Keratinocyte (primary cell): ENCODE measurements around the gene GPC4. TPM values are rescaled to one million over a fixed set of nuclear protein-coding genes. Genes with fewer than 3 reads are reported as not detected.

Experiments used
- DNase-seq: peaks from one replicate; pipeline ENCODE4 v3.0.0-alpha.2; 2011; ENCODE audit warnings: low read depth, missing footprints, low spot score
- FAIRE-seq: peaks from 2 replicates; lab custom pipeline; 2011; peaks lifted over from hg19 to GRCh38; lab: Jason Lieb, UNC
- H2AFZ ChIP-seq: 2 replicates; pipeline ENCODE4 v1.6.0; 2012; ENCODE audit warnings: low read length, control low read depth, inconsistent platforms; ENCODE audit not compliant: control insufficient read depth
- H3K27ac ChIP-seq: 2 replicates; pipeline ENCODE4 v1.5.1; 2011; ENCODE audit warnings: low read length; ENCODE audit not compliant: control insufficient read depth, insufficient read depth
- H3K27me3 ChIP-seq: 3 replicates; pipeline ENCODE4 v1.6.0; 2011; ENCODE audit warnings: low read length; ENCODE audit not compliant: control insufficient read depth, insufficient read depth; ENCODE audit errors: extremely low read depth
- H3K36me3 ChIP-seq, 2 experiments: 2 replicates in 1 of 2; 3 replicates in 1 of 2; pipeline ENCODE4 v1.5.1; 2011; ENCODE audit warnings: low read length in 2 of 2, mild to moderate bottlenecking in 1 of 2; ENCODE audit not compliant: control insufficient read depth in 2 of 2, insufficient read depth in 2 of 2; ENCODE audit errors: extremely low read depth in 1 of 2
- H3K4me1 ChIP-seq: 3 replicates; pipeline ENCODE4 v1.5.1; 2011; ENCODE audit warnings: low read length; ENCODE audit not compliant: control insufficient read depth, insufficient read depth; ENCODE audit errors: extremely low read depth
- H3K4me2 ChIP-seq: 3 replicates; pipeline ENCODE4 v1.6.0; 2011; ENCODE audit warnings: low read depth, low read length; ENCODE audit not compliant: control insufficient read depth, insufficient read depth; ENCODE audit errors: extremely low read depth
- H3K4me3 ChIP-seq, 3 experiments: fragments of 200-600 bp in 1 of 3; sonication (generic) in 1 of 3; 2 replicates in 2 of 3; 3 replicates in 1 of 3; pipeline ENCODE4 v1.5.1; 2011 to 2016; ENCODE audit warnings: low read length in 3 of 3, mild to moderate bottlenecking in 3 of 3, control low read depth in 2 of 3, inconsistent platforms in 1 of 3, low read depth in 1 of 3, mixed read lengths in 1 of 3, mixed run types in 1 of 3, moderate library complexity in 1 of 3; ENCODE audit not compliant: control insufficient read depth in 2 of 3, insufficient read depth in 2 of 3; ENCODE audit errors: extremely low read depth in 1 of 3
- H3K79me2 ChIP-seq: 2 replicates; pipeline ENCODE4 v1.6.0; 2012; ENCODE audit warnings: low read length; ENCODE audit not compliant: control insufficient read depth, insufficient read depth
- H3K9ac ChIP-seq: 3 replicates; pipeline ENCODE4 v1.6.0; 2011; ENCODE audit warnings: low read length; ENCODE audit not compliant: control insufficient read depth, insufficient read depth; ENCODE audit errors: extremely low read depth
- H3K9me1 ChIP-seq: 3 replicates; pipeline ENCODE4 v1.6.0; 2011; ENCODE audit warnings: low read length; ENCODE audit not compliant: control insufficient read depth, insufficient read depth; ENCODE audit errors: extremely low read depth
- H3K9me3 ChIP-seq: 2 replicates; pipeline ENCODE4 v1.5.1; 2012; ENCODE audit warnings: low read depth, low read length; ENCODE audit not compliant: control insufficient read depth
- H4K20me1 ChIP-seq: 3 replicates; pipeline ENCODE4 v1.6.0; 2011; ENCODE audit warnings: low read length; ENCODE audit not compliant: control insufficient read depth, insufficient read depth; ENCODE audit errors: extremely low read depth
- EZH2 ChIP-seq: IDR thresholded peaks from one replicate; pipeline ENCODE4 v1.6.1; 2012; ENCODE audit warnings: inconsistent platforms, mild to moderate bottlenecking, low read length, moderate library complexity
- dilution Hi-C: fragments of 300-500 bp; cut with MboI; formaldehyde crosslinking; loops from one replicate; pipeline ENCODE4 v1.7.0; 2020; ENCODE audit warnings: low sequenced_read_pairs; ENCODE audit not compliant: extremely low pct_ligation_motif_present
- polyA plus RNA-seq, 5 experiments: library from polyadenylated mRNA; depleted of rRNA in 3 of 5; stranded (reverse) in 3 of 5; stranded (forward) in 1 of 5; unstranded in 1 of 5; fragments of >200 nt; gene quantifications; 1 replicate in 1 of 5; 2 replicates in 3 of 5; 3 replicates in 1 of 5; pipeline versions ENCODE4 v1.2.1 to v1.2.3, GENCODE V29; 2011 to 2012; ENCODE audit warnings: missing spikeins in 2 of 5, low read depth in 1 of 5, low replicate concordance in 1 of 5
- TF ChIP-seq, protein P1 (sequence below), 3 experiments: IDR thresholded peaks in 1 of 3; conservative IDR thresholded peaks in 1 of 3; optimal IDR thresholded peaks in 1 of 3; 2 replicates in 2 of 3; 3 replicates in 1 of 3; pipeline versions ENCODE3 to v1.5.1; 2011; ENCODE audit warnings: low read length in 3 of 3, mild to moderate bottlenecking in 3 of 3, moderate library complexity in 2 of 3, control low read depth in 1 of 3, inconsistent platforms in 1 of 3; ENCODE audit not compliant: insufficient read depth in 2 of 3; ENCODE audit errors: extremely low read depth in 1 of 3

GPC4 gene
- polyA plus RNA-seq, 1 donor (not counting 4 experiments of a cell fraction or from before 2014, with no cell fraction given), result 0.76 TPM

DNA sequence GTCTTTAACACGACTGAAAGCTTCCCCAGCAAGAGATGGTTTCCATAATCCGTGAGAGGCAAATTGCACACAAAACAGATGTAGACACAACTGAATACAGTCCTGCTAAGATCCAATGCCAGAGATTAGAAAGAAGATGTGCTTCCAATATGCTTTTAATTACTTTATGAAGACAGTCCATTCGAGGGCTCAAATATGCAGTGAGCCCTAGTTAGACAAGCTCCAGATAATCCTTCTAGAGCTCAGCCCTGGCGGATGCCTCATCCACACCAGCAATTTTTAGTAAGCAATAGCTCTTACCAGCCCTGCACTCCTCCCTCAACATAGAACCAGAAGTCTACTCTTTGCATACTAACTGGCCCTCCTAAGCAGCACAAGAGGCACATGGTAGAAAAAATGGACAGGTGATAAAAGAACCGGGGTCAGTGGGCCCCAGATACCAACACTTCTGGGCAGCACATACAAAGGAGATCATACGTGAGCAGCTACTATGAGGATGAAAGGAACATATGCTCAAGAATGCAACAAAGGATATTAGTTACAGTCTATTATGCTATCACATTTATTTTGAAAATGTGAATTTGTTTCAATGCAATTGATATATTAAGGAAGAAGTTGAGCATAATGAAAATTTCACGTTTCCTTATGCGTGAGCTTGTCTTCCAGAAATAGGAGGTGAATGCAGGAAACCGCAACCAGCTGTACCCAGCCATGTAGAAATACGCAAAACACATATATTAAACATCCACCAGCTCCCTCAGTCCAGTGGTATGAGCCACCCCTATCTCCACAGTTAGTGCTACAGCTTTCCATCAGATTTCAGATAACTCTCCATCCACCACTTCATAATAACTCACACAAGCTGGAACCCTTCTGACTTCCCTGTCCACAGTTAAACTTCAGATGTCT, 34.3 kb downstream of the GPC4 start:
- FAIRE-seq, result no peak
- no peak overlapping the region for H3K9ac ChIP-seq
- no peaks in the 10 kb centered on the region for H3K4me1 ChIP-seq
- dilution Hi-C loops, result no loop called here
- DNase-seq, result no peak
- no peaks in the 10 kb centered on the region for H4K20me1 ChIP-seq
- no peaks in the 10 kb centered on the region for H3K36me3 ChIP-seq
- H3K27ac ChIP-seq, result no peak overlapping the region
- H3K79me2 ChIP-seq, result no peaks in the 10 kb centered on the region
- H2AFZ ChIP-seq, result no peak overlapping the region
- H3K9me1 ChIP-seq, result no peaks in the 10 kb centered on the region
- no peak for TF ChIP-seq EZH2
- TF ChIP-seq, protein P1, sequence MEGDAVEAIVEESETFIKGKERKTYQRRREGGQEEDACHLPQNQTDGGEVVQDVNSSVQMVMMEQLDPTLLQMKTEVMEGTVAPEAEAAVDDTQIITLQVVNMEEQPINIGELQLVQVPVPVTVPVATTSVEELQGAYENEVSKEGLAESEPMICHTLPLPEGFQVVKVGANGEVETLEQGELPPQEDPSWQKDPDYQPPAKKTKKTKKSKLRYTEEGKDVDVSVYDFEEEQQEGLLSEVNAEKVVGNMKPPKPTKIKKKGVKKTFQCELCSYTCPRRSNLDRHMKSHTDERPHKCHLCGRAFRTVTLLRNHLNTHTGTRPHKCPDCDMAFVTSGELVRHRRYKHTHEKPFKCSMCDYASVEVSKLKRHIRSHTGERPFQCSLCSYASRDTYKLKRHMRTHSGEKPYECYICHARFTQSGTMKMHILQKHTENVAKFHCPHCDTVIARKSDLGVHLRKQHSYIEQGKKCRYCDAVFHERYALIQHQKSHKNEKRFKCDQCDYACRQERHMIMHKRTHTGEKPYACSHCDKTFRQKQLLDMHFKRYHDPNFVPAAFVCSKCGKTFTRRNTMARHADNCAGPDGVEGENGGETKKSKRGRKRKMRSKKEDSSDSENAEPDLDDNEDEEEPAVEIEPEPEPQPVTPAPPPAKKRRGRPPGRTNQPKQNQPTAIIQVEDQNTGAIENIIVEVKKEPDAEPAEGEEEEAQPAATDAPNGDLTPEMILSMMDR (optimal IDR thresholded peaks at IDR 0.05 in 1 of 3, IDR thresholded peaks at IDR 0.05 in 1 of 3, conservative IDR thresholded peaks at IDR 0.05 in 1 of 3; ENCODE audit: extremely low read depth in 1 of 3, insufficient read depth in 2 of 3, low read length in 3 of 3), result no peak
- no peak overlapping the region for H3K4me2 ChIP-seq
- no peaks in the 10 kb centered on the region for H3K27me3 ChIP-seq
- no peak overlapping the region for H3K4me3 ChIP-seq
- no peaks in the 10 kb centered on the region for H3K9me3 ChIP-seq

DNA sequence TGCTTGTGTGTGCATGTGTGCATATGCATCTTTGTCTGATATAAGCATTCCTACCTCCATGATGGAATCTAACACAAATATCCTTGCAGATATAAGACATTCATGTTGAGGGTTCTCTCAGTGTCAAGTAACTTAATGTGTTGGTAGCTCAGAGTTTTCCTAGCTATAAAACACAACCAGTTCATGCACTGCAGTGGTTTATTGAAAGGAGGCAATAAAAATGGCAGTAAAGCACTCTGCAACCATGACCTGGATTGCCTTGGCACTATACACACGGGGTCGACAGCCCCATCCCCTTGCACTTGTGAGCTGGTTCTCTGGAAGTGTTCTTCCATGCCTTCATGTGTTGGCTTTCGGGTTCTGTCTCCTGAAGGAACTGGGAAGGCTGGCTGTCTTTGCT, 38.9 kb downstream of the GPC4 start:
- FAIRE-seq (no peak), DNase-seq (no peak)
- dilution Hi-C loops, result no loop called here
- Histone ChIP-seq H3K36me3 (no peaks in the 10 kb centered on the region), H3K79me2 (no peaks in the 10 kb centered on the region), H3K4me1 (no peaks in the 10 kb centered on the region), H3K4me2 (no peak overlapping the region), H3K9me1 (no peaks in the 10 kb centered on the region), H3K27ac (no peak overlapping the region), H3K9ac (no peak overlapping the region), H3K9me3 (no peaks in the 10 kb centered on the region), H4K20me1 (no peaks in the 10 kb centered on the region), H2AFZ (no peak overlapping the region), H3K4me3 (no peak overlapping the region), H3K27me3 (no peaks in the 10 kb centered on the region)
- TF ChIP-seq, protein P1 (optimal IDR thresholded peaks at IDR 0.05 in 1 of 3, IDR thresholded peaks at IDR 0.05 in 1 of 3, conservative IDR thresholded peaks at IDR 0.05 in 1 of 3; ENCODE audit: extremely low read depth in 1 of 3, insufficient read depth in 2 of 3, low read length in 3 of 3), result no peak
- no peak for TF ChIP-seq EZH2
